GM12874 (cell line): ENCODE data around the gene CHST15.

ENCODE experiments used
- CTCF ChIP-seq: IDR thresholded peaks from 2 replicates; pipeline ENCODE4 v1.5.1; 2011; ENCODE audit warnings: low read depth, mild to moderate bottlenecking, control low read depth, low read length, moderate library complexity; ENCODE audit not compliant: insufficient read depth

CHST15 gene

DNA sequence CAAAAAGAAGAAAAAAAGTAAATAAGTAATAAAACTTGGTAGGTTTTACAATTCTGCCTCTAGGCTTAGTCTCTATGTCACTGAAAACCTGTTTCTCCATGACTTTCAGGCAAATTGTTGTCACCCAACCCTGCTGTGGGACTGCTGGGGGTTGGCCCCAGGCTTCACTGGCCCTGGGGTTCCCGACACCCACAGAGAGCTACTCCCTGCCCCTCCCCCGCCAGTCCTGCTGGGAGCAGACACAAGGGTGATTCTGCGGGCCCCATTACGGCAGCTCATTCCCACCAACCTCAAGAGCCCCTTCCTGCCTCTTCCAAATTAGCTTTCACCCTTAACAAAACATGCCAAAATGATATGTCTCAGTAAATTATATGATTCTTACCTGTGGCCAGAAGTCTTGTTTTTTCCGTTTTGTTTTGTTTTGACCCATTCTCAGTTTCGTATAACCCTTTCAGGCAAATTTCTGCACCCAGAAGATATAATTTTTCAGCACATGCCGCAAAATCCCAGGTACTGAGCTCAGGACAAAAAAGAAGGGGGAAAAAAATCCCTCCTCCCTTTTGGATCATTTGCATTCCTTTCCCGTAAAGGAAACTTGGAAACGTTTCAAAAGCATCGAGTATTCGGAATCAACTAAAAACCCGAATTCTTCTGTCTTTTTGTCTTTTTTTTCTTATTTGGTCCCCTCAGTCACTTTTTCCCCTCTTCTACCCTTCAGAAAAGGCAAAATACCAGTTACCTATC, 27.8 kb downstream of the CHST15 start:
- no peak for TF ChIP-seq CTCF

GRCh38 chr10:124064676-124065075, 28.7 kb downstream of the CHST15 start:
- no peak for TF ChIP-seq CTCF

GRCh38 chr10:124063750-124064603, 29.4 kb downstream of the CHST15 start:
- TF ChIP-seq CTCF = no peak

DNA sequence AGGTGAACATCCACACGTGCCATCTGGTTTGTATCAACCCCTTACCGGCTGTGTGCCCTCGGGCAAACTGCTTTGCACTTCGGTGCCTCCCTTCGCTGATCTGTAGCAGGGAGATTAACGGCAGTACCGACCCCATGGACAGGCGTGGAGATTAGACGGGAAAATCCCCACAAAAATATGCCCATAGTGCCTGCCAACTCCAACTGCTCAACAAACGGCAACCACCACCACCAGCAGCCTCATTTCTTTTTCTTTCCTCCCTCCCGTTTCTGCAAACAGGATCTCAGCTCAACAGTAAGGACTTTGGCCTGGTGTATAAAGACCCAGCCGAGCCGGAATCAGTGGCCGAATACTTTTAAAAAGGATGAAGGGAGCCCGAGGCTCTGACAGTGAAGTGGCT, 31.0 kb downstream of the CHST15 start:
- no peak for TF ChIP-seq CTCF

DNA sequence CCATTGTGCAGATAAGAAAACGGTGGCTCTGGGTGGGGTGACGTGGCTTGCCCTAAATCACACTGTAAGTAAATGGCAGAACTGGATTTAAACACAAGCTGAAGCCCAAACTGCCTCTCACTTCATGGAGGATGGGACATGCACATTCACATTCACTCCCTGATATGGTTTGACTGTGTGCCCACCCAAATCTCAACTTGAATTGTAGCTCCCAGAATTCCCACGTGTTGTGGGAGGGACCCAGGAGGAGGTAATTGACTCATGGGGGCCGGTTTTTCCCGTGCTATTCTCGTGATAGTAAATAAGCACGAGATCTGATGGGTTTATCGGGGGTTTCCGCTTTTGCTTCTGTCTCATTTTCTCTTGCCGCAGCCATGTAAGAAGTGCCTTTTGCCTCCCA, 32.4 kb downstream of the CHST15 start:
- no peak for TF ChIP-seq CTCF

DNA sequence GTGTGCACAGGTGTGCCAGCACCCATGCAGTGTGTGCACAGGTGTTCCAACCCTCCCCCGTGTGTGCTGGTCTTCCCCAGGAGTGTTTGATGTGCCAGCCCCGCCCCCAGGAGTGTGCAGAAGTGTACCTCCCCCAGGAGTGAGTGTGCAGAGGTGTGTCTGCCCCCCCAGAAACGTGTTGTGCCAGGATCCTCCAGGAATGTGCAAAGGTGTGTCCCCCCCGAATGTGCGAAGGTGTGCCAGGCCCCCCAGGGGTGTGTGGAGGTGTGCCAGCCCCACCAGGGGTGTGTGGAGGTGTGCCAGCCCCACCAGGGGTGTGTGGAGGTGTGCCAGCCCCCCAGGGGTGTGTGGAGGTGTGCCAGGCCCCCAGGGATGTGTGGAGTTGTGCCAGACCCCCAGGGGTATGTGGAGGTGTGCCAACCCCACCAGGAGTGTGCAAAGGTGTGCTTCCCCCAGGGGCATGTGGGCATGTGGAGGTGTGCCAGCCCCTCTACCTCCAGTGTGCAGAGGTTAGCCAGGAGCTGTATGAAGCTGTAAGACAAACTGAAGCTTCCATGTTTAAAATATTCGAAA, 33.2 kb downstream of the CHST15 start:
- no peak for TF ChIP-seq CTCF

DNA sequence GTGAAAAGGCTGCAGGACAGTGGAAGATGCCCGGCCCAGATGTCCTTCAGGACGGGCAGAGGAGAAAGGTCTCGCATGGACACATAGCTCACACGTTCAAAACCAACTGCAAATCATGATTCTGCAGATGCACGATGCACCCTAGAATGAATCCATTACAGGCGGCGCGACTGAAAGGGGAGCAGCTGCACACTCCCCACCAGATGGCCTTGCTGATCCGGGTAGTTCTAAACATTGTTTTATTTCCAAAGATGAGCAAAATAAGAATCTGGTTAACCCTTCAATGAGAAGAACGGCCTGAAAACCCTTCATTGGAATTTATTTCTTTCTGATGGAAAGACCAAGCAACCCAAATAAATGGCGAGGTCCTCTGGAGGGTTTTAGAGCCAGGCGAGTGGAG, 33.8 kb downstream of the CHST15 start:
- no peak for TF ChIP-seq CTCF
